Sigmoid colon (tissue), 4 donors: ENCODE data around the gene SRGAP1.

ENCODE experiments used
- POLR2AphosphoS5 ChIP-seq, 4 donors: sonication (generic); formaldehyde crosslinking; IDR thresholded peaks; one replicate each; pipeline ENCODE4 v1.6.1; 2017; ENCODE audit warnings: antibody characterized with exemption in 4 of 4
- TF ChIP-seq, protein P1 (sequence below), 4 experiments: fragments of 450-650 bp in 3 of 4; fragments of 200-600 bp in 1 of 4; IDR thresholded peaks; one replicate each; pipeline ENCODE4 v1.5.1; 2016 to 2019; ENCODE audit warnings: antibody characterized with exemption in 4 of 4, mild to moderate bottlenecking in 3 of 4, moderate library complexity in 2 of 4

DNA sequence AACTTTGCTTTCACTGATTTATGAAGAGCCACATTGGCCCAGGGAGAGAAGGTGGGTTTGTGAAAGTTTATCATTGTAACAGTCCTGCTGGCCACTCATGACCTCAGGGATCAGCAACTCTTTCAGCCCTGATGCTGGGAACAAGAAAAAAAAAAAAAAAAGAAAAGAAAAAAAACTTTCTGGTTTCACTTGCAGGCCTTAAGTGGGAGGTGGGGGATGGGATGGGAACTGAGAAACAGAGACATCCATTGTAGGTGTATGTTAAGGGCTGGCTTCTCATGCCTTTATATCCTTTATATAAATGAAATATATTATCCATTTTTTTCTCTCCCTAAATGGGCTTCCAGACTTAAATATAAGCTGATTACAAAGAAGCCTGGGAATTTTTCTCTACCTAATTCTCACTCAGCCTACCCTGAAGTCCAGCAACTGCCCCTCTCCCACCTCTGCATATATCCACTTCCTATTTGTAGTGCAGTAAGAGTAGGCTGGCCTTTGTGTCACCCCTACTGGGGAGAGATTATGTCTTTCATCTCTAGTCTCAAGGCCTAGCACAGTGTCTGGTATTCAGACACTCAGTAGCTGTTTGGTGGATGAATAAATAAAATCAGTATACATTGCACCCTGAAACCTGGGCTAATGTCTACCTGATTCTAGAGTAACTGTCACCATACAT is 190.5 kb downstream of the SRGAP1 start:
- no peak for TF ChIP-seq POLR2AphosphoS5 (IDR thresholded peaks at IDR 0.05)
- TF ChIP-seq, protein P1, sequence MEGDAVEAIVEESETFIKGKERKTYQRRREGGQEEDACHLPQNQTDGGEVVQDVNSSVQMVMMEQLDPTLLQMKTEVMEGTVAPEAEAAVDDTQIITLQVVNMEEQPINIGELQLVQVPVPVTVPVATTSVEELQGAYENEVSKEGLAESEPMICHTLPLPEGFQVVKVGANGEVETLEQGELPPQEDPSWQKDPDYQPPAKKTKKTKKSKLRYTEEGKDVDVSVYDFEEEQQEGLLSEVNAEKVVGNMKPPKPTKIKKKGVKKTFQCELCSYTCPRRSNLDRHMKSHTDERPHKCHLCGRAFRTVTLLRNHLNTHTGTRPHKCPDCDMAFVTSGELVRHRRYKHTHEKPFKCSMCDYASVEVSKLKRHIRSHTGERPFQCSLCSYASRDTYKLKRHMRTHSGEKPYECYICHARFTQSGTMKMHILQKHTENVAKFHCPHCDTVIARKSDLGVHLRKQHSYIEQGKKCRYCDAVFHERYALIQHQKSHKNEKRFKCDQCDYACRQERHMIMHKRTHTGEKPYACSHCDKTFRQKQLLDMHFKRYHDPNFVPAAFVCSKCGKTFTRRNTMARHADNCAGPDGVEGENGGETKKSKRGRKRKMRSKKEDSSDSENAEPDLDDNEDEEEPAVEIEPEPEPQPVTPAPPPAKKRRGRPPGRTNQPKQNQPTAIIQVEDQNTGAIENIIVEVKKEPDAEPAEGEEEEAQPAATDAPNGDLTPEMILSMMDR (IDR thresholded peaks at IDR 0.05) = no peak
